Measurements from ENCODE around the gene TMEM101. TPM values are rescaled to one million over a fixed set of nuclear protein-coding genes. Genes with fewer than 3 reads are reported as not detected.

Gene TMEM101
- total RNA-seq, 2 experiments from 2014 or later = 26.5 to 27.2 TPM

- TF ChIP-seq EZH2phosphoT487 (IDR thresholded peaks at IDR 0.05; ENCODE audit: borderline replicate concordance, low read depth, low read length) (no peak), CTCF (conservative IDR thresholded peaks at IDR 0.05; ENCODE audit: low read length) (no peak)
- POLR2A ChIA-PET = no interaction called here
- intact Hi-C loops (cut with micrococcal nuclease; ENCODE audit: unreplicated experiment) = no loop called here
Observed at GRCh38 chr17:44024853-44025252, 10.1 kb upstream of the TMEM101 start.

GRCh38 chr17:44024271-44024663, 9.5 kb upstream of the TMEM101 start:
- Histone ChIP-seq H4K20me1 (ENCODE audit: insufficient read depth, low read length) (no peaks in the 10 kb centered on the region), H3K4me3 (ENCODE audit: low read depth, low read length, poor library complexity, severe bottlenecking) (no peak overlapping the region), H3K9me3 (ENCODE audit: low read length) (no peaks in the 10 kb centered on the region), H3K4me1 (ENCODE audit: insufficient read depth, low read length, poor library complexity, severe bottlenecking) (no peaks in the 10 kb centered on the region), H3K27ac (ENCODE audit: low read depth, low read length, poor library complexity, severe bottlenecking) (no peak overlapping the region), H3K4me2 (ENCODE audit: low read length) (no peak overlapping the region), H3K36me3 (ENCODE audit: insufficient read depth, low read length) (peaks cover 13% of the 10 kb centered on the region), H3K79me2 (ENCODE audit: insufficient read depth, low read depth, low read length) (no peaks in the 10 kb centered on the region), H2AFZ (ENCODE audit: low read length) (no peak overlapping the region), H3K9me2 (ENCODE audit: insufficient read depth, low read length) (no peaks in the 10 kb centered on the region)
- POLR2A ChIA-PET = no interaction called here
- no peak for DNase-seq (ENCODE audit: low spot score)
- intact Hi-C loops (cut with micrococcal nuclease; ENCODE audit: unreplicated experiment) = no loop called here
- CTCF ChIA-PET (ENCODE audit: unreplicated experiment) = no interaction called here
- TF ChIP-seq CTCF (conservative IDR thresholded peaks at IDR 0.05; ENCODE audit: low read length) = no peak
- no peak for TF ChIP-seq EZH2phosphoT487 (IDR thresholded peaks at IDR 0.05; ENCODE audit: borderline replicate concordance, low read depth, low read length)
- BruUV-seq (replicated peaks) = no TSS peak

More at GRCh38 chr17:44024853-44025252, 10.1 kb upstream of the TMEM101 start:
- Histone ChIP-seq H2AFZ (ENCODE audit: low read length) (no peak overlapping the region), H3K4me3 (ENCODE audit: low read depth, low read length, poor library complexity, severe bottlenecking) (no peak overlapping the region), H3K4me2 (ENCODE audit: low read length) (no peak overlapping the region), H4K20me1 (ENCODE audit: insufficient read depth, low read length) (no peaks in the 10 kb centered on the region), H3K27ac (ENCODE audit: low read depth, low read length, poor library complexity, severe bottlenecking) (no peak overlapping the region), H3K4me1 (ENCODE audit: insufficient read depth, low read length, poor library complexity, severe bottlenecking) (no peaks in the 10 kb centered on the region), H3K79me2 (ENCODE audit: insufficient read depth, low read depth, low read length) (no peaks in the 10 kb centered on the region), H3K9me3 (ENCODE audit: low read length) (no peaks in the 10 kb centered on the region), H3K9me2 (ENCODE audit: insufficient read depth, low read length) (no peaks in the 10 kb centered on the region), H3K36me3 (ENCODE audit: insufficient read depth, low read length) (peaks cover 14% of the 10 kb centered on the region)
- no TSS peak for BruUV-seq (replicated peaks)
- no peak for DNase-seq (ENCODE audit: low spot score)
- CTCF ChIA-PET (ENCODE audit: unreplicated experiment) = no interaction called here

GRCh38 chr17:44023545-44024270, 8.9 kb upstream of the TMEM101 start:
- Histone ChIP-seq H3K27ac (ENCODE audit: low read depth, low read length, poor library complexity, severe bottlenecking) (no peak overlapping the region), H2AFZ (ENCODE audit: low read length) (no peak overlapping the region), H3K4me3 (ENCODE audit: low read depth, low read length, poor library complexity, severe bottlenecking) (no peak overlapping the region), H3K9me2 (ENCODE audit: insufficient read depth, low read length) (no peaks in the 10 kb centered on the region), H3K4me1 (ENCODE audit: insufficient read depth, low read length, poor library complexity, severe bottlenecking) (no peaks in the 10 kb centered on the region), H3K36me3 (ENCODE audit: insufficient read depth, low read length) (peaks cover 13% of the 10 kb centered on the region; the same call in 1 of the 2 replicates), H3K4me2 (ENCODE audit: low read length) (no peak overlapping the region), H3K79me2 (ENCODE audit: insufficient read depth, low read depth, low read length) (no peaks in the 10 kb centered on the region), H4K20me1 (ENCODE audit: insufficient read depth, low read length) (no peaks in the 10 kb centered on the region), H3K9me3 (ENCODE audit: low read length) (no peaks in the 10 kb centered on the region)
- ChIA-PET POLR2A (no interaction called here), CTCF (ENCODE audit: unreplicated experiment) (no interaction called here)
- intact Hi-C loops (cut with micrococcal nuclease; ENCODE audit: unreplicated experiment) = no loop called here
- no TSS peak for BruUV-seq (replicated peaks)
- DNase-seq (ENCODE audit: low spot score) = no peak
- TF ChIP-seq EZH2phosphoT487 (IDR thresholded peaks at IDR 0.05; ENCODE audit: borderline replicate concordance, low read depth, low read length) (no peak), CTCF (conservative IDR thresholded peaks at IDR 0.05; ENCODE audit: low read length) (no peak)

All from OCI-LY7 (cell line).